Ectodermal cell (in vitro differentiated cells): Measurements from ENCODE around the gene TMEM86B.

ENCODE experiments used
- H3K27ac ChIP-seq: 2 replicates; pipeline ENCODE4 v1.7.0; 2013; ENCODE audit warnings: mild to moderate bottlenecking, low read depth, low read length; ENCODE audit not compliant: insufficient read depth, poor library complexity, severe bottlenecking
- H3K27me3 ChIP-seq: 2 replicates; pipeline ENCODE4 v1.7.0; 2013; ENCODE audit warnings: mild to moderate bottlenecking, low read length; ENCODE audit not compliant: insufficient read depth, control insufficient read depth, poor library complexity, severe bottlenecking
- H3K36me3 ChIP-seq: one replicate; pipeline ENCODE4 v1.7.0; 2013; ENCODE audit warnings: low read length; ENCODE audit not compliant: control insufficient read depth, insufficient read depth
- H3K4me1 ChIP-seq: one replicate; pipeline ENCODE4 v1.7.0; 2013; ENCODE audit warnings: low read length; ENCODE audit not compliant: control insufficient read depth, insufficient read depth
- H3K4me3 ChIP-seq: 2 replicates; pipeline ENCODE4 v1.7.0; 2013; ENCODE audit warnings: low read depth, low read length, control low read depth; ENCODE audit not compliant: insufficient read depth
- H3K9me3 ChIP-seq: 2 replicates; pipeline ENCODE4 v1.7.0; 2013; ENCODE audit warnings: mild to moderate bottlenecking, low read length, moderate library complexity; ENCODE audit not compliant: control insufficient read depth
- WGBS, 2 experiments: methylation state at CpG; one replicate each; pipeline ENCODE4 v1.1.7; 2013; ENCODE audit warnings: missing lambda C conversion rate in 2 of 2; 5-methylcytosine and 5-hydroxymethylcytosine counted together

Gene TMEM86B

DNA sequence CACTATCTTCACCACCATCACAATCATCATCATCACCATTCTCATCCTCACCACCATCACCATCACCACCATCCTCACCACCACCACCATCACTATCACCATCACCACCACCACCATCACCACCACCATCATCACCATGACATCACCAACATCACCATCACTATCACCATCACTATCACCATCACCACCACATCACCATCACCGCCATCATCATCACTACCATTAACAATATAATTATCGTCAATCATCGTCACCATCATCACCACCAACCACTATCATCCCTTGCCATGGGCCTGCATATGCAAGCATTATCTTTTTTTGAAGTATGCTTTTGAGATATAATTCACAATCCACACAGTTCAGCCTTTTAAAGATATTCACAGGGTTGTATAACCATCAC, 37.8 kb upstream of the TMEM86B start:
- WGBS, 2 experiments: 93 to 97% methylated on average over 3 of the region's 3 CpGs
- Histone ChIP-seq H3K27ac (no peak overlapping the region), H3K9me3 (no peaks in the 10 kb centered on the region), H3K27me3 (no peaks in the 10 kb centered on the region), H3K4me1 (no peaks in the 10 kb centered on the region), H3K4me3 (no peak overlapping the region), H3K36me3 (peaks cover 3% of the 10 kb centered on the region)

- Histone ChIP-seq H3K4me1 (no peaks in the 10 kb centered on the region), H3K27ac (no peak overlapping the region), H3K4me3 (no peak overlapping the region), H3K9me3 (no peaks in the 10 kb centered on the region), H3K36me3 (peaks cover 3% of the 10 kb centered on the region), H3K27me3 (no peaks in the 10 kb centered on the region)
- 92 to 97% methylated on average over 12 of the region's 12 CpGs for WGBS, 2 experiments
Observed at GRCh38 chr19:55265723-55266386, 37.3 kb upstream of the TMEM86B start.

DNA sequence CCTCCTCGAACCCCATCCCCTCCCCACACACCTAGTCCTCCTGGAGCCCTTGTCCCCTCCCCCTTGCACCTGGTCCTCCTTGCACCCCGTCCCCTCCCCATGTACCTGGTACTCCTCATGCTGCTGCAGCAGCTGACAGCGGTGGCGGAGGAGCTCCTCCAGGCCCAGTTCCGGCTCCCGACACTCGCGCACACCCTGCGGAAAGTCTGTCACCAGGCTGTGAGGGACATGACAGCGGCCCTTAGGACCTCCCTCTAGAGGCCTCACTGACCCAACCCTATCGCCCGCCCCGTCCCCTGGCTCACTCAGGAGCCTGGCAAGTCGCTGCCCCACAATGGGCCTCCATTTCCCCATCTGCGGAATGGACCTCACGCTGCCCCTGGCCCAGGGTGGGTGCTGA, 36.6 kb upstream of the TMEM86B start:
- H3K4me3 ChIP-seq: no peak overlapping the region
- peaks cover 2% of the 10 kb centered on the region for H3K4me1 ChIP-seq
- H3K9me3 ChIP-seq: no peaks in the 10 kb centered on the region
- 92% methylated on average over 16 of the region's 16 CpGs for WGBS, 2 experiments
- H3K27ac ChIP-seq: no peak overlapping the region
- H3K36me3 ChIP-seq: peaks cover 3% of the 10 kb centered on the region
- no peaks in the 10 kb centered on the region for H3K27me3 ChIP-seq

DNA sequence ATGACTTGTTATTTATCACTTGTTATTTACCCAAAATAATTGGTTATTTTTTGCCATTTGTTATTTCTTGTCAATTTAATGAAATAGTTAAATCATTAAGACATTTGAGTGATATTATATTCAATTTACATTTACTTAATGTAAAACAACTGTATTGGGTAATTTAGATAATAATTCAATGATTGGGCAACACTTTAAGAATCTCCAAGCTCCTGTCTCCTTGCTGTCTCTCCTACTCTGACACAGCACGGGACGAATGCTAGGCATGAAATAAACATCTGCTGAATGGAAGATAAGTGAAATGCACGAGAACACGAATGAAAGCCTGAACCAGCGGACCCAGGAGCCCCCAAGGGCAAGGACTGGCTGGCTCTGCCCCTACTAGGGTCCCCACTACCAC, 36.0 kb upstream of the TMEM86B start:
- no peak overlapping the region for H3K4me3 ChIP-seq
- no peaks in the 10 kb centered on the region for H3K9me3 ChIP-seq
- H3K4me1 ChIP-seq: peaks cover 8% of the 10 kb centered on the region
- H3K36me3 ChIP-seq: peaks cover 3% of the 10 kb centered on the region
- H3K27me3 ChIP-seq: no peaks in the 10 kb centered on the region
- 92 to 95% methylated on average over 5 of the region's 5 CpGs for WGBS, 2 experiments
- H3K27ac ChIP-seq: no peak overlapping the region

- Histone ChIP-seq H3K36me3 (peaks cover 3% of the 10 kb centered on the region), H3K27ac (no peak overlapping the region), H3K4me3 (no peak overlapping the region), H3K9me3 (no peaks in the 10 kb centered on the region), H3K27me3 (no peaks in the 10 kb centered on the region), H3K4me1 (peaks cover 14% of the 10 kb centered on the region)
- WGBS, 2 experiments: 96% methylated on average over 9 of the region's 9 CpGs
Observed at GRCh38 chr19:55262359-55262758, 33.8 kb upstream of the TMEM86B start.

- peaks cover 19% of the 10 kb centered on the region for H3K4me1 ChIP-seq
- H3K36me3 ChIP-seq: peaks cover 3% of the 10 kb centered on the region
- no peak overlapping the region for H3K27ac ChIP-seq
- no peak overlapping the region for H3K4me3 ChIP-seq
- H3K9me3 ChIP-seq: no peaks in the 10 kb centered on the region
- H3K27me3 ChIP-seq: no peaks in the 10 kb centered on the region
- WGBS, 2 experiments: 92 to 94% methylated on average over 13 of the region's 13 CpGs
Observed at GRCh38 chr19:55261671-55262126, 33.1 kb upstream of the TMEM86B start.

DNA sequence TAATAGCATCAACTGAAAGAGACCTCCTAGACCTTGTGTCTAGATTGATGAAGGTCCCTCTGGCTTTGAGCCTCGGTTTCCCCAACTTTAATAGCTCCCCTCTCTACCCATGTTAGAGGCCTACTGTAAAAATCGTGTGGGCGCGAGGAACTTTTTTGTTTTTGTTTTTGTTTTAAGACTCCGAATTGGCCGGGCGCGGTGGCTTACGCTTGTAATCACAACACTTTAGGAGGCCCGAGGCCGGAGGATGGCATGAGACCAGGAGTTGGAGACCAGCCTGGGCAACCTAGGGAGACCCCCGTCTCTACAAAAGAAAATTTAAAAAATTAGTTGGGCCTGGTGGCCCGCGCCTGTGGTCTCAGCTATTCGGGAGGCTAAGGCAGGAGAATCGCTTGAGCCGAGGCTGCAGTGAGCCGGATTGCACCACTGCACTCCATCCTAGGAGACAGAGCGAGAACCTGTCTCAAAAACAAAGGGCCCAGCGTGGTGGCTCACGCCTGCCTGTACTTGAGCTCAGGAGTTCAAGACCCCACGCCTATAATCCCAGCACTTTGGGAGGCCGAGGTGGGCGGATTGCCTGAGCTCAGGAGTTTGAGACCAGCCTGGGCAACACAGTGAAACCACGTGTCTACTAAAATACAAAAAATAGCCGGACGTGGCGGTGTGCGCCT, 31.1 kb upstream of the TMEM86B start:
- Histone ChIP-seq H3K27ac (peak overlapping the region; percentile 92), H3K4me1 (peaks cover 25% of the 10 kb centered on the region), H3K4me3 (peak overlapping the region; percentile 86), H3K36me3 (peaks cover 3% of the 10 kb centered on the region), H3K27me3 (no peaks in the 10 kb centered on the region), H3K9me3 (no peaks in the 10 kb centered on the region)
- 43 to 47% methylated on average over 29 of the region's 29 CpGs for WGBS, 2 experiments

GRCh38 chr19:55258828-55259539, 30.4 kb upstream of the TMEM86B start, which contains the start of gene PPP6R1:
Gene PPP6R1 (minus strand): TSS chr19:55259017. CDS start chr19:55247103, 11,914 bp downstream.
- H3K27ac ChIP-seq: peak within 1 kb of the TSS; percentile 92
- 0% methylated on average over 76 of the region's 76 CpGs for WGBS, 2 experiments
- H3K4me1 ChIP-seq: peaks cover 25% of the 10 kb centered on the region
- H3K4me3 ChIP-seq: peak within 1 kb of the TSS; percentile 86
- H3K9me3 ChIP-seq: no peaks in the 10 kb centered on the region
- peaks cover 3% of the 10 kb centered on the region for H3K36me3 ChIP-seq
- no peaks in the 10 kb centered on the region for H3K27me3 ChIP-seq

DNA sequence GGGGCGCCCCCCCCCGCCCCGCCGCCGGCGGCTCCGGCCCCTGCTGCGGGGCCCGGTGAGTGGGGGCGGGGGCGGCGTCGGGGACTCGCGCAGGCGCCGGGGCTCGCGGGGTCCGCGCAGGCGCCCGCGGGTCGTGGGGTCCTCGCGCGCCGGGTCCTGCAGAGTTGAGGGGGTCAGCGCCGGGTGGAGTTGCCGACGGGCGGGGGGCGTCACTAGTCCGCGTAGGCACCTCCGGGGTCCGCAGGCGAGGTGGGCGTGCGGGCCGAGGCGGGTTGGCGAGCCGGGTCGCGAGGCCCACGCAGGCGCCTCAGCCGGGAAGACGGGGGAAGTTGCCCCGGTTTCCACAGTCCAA, 29.9 kb upstream of the TMEM86B start:
- Histone ChIP-seq H3K27ac (no peak overlapping the region), H3K27me3 (no peaks in the 10 kb centered on the region), H3K4me3 (peak overlapping the region; percentile 86), H3K4me1 (peaks cover 25% of the 10 kb centered on the region), H3K9me3 (no peaks in the 10 kb centered on the region), H3K36me3 (peaks cover 3% of the 10 kb centered on the region)
- WGBS, 2 experiments: 0 to 1% methylated on average over 53 of the region's 53 CpGs
